Measurements from ENCODE around the gene GUCA2A.

- no peak for TF ChIP-seq POLR2AphosphoS5 (IDR thresholded peaks at IDR 0.05; ENCODE audit: low read depth, low read length)
- TF ChIP-seq MXI1 (IDR thresholded peaks at IDR 0.05; ENCODE audit: low read depth, low read length) = no peak
Measured at GRCh38 chr1:42143896-42144710, 20.4 kb downstream of the GUCA2A start.
